Progenitor cell of endocrine pancreas (in vitro differentiated cells): Measurements from ENCODE around the gene RAB3GAP2. TPM values are rescaled to one million over a fixed set of nuclear protein-coding genes. Genes with fewer than 3 reads are reported as not detected.
"Not testable (repeated sequence)": the region's sequence is repeated elsewhere in the genome, so short reads cannot be mapped to it uniquely, and the experiment has no call there.

Experiments
- DNase-seq: peaks from one replicate; pipeline ENCODE4 v3.0.0; 2021; ENCODE audit warnings: low spot score; ENCODE audit not compliant: unreplicated experiment
- H3K27ac Mint-ChIP-seq: 2 replicates; pipeline ENCODE4 v1.8.0; 2021; ENCODE audit warnings: mild to moderate bottlenecking, moderate library complexity, mixed read lengths
- H3K27me3 Mint-ChIP-seq: 2 replicates; pipeline ENCODE4 v1.8.0; 2021; ENCODE audit warnings: mixed read lengths
- H3K36me3 Mint-ChIP-seq: 2 replicates; pipeline ENCODE4 v1.8.0; 2022; ENCODE audit warnings: mixed read lengths; ENCODE audit not compliant: insufficient read depth
- H3K4me1 Mint-ChIP-seq: 2 replicates; pipeline ENCODE4 v1.8.0; 2021; ENCODE audit warnings: low read depth, mixed read lengths
- H3K4me3 Mint-ChIP-seq: 2 replicates; pipeline ENCODE4 v1.8.0; 2021; ENCODE audit warnings: low read depth, mild to moderate bottlenecking, moderate library complexity, mixed read lengths
- H3K9me3 Mint-ChIP-seq: 2 replicates; pipeline ENCODE4 v1.8.0; 2021; ENCODE audit warnings: low read depth, mixed read lengths
- CTCF ChIP-seq: fragments of 200-600 bp; sonication (generic); IDR thresholded peaks from one replicate; pipeline ENCODE4 v1.5.0; 2021; ENCODE audit warnings: antibody characterized with exemption, mild to moderate bottlenecking; ENCODE audit not compliant: unreplicated experiment
- total RNA-seq: library from RNA; stranded (reverse); gene quantifications from 2 replicates; pipeline ENCODE4 v1.2.1, GENCODE V29; 2021

Gene RAB3GAP2
- total RNA-seq, 1 donor from 2014 or later: 47.9 TPM

- Mint-ChIP-seq H3K4me1 (no peaks in the 10 kb centered on the region), H3K9me3 (no peaks in the 10 kb centered on the region), H3K36me3 (no peaks in the 10 kb centered on the region), H3K4me3 (no peak overlapping the region), H3K27me3 (peaks cover 11% of the 10 kb centered on the region), H3K27ac (no peak overlapping the region)
- no peak for DNase-seq
- no peak for TF ChIP-seq CTCF
Observed at GRCh38 chr1:220317161-220317560, 44.9 kb upstream of the RAB3GAP2 start.

GRCh38 chr1:220316305-220316704 lies 44.1 kb upstream of the RAB3GAP2 start:
- no peaks in the 10 kb centered on the region for H3K36me3 Mint-ChIP-seq
- no peak overlapping the region for H3K4me3 Mint-ChIP-seq
- DNase-seq: no peak
- peaks cover 11% of the 10 kb centered on the region for H3K27me3 Mint-ChIP-seq
- H3K27ac Mint-ChIP-seq: no peak overlapping the region
- TF ChIP-seq CTCF: no peak
- H3K9me3 Mint-ChIP-seq: no peaks in the 10 kb centered on the region
- H3K4me1 Mint-ChIP-seq: no peaks in the 10 kb centered on the region

- no peaks in the 10 kb centered on the region for H3K9me3 Mint-ChIP-seq
- H3K4me3 Mint-ChIP-seq: no peak overlapping the region
- H3K36me3 Mint-ChIP-seq: no peaks in the 10 kb centered on the region
- no peak overlapping the region for H3K27ac Mint-ChIP-seq
- DNase-seq: no peak
- no peaks in the 10 kb centered on the region for H3K4me1 Mint-ChIP-seq
- H3K27me3 Mint-ChIP-seq: peaks cover 11% of the 10 kb centered on the region
- no peak for TF ChIP-seq CTCF
Observed at GRCh38 chr1:220315070-220315839, 43.0 kb upstream of the RAB3GAP2 start.

GRCh38 chr1:220313576-220313975 lies 41.3 kb upstream of the RAB3GAP2 start:
- Mint-ChIP-seq H3K4me1 (no peaks in the 10 kb centered on the region), H3K9me3 (no peaks in the 10 kb centered on the region), H3K27ac (no peak overlapping the region), H3K4me3 (no peak overlapping the region), H3K27me3 (peaks cover 11% of the 10 kb centered on the region), H3K36me3 (no peaks in the 10 kb centered on the region)
- no peak for TF ChIP-seq CTCF
- no peak for DNase-seq

- H3K27me3 Mint-ChIP-seq, H3K4me1 Mint-ChIP-seq, H3K27ac Mint-ChIP-seq, DNase-seq, H3K4me3 Mint-ChIP-seq, H3K9me3 Mint-ChIP-seq, H3K36me3 Mint-ChIP-seq: not testable (repeated sequence)
Observed at GRCh38 chr1:220310147-220310546, 37.9 kb upstream of the RAB3GAP2 start.

- no peak overlapping the region for H3K4me3 Mint-ChIP-seq
- no peak for TF ChIP-seq CTCF
Observed at GRCh38 chr1:220307607-220308006, 35.4 kb upstream of the RAB3GAP2 start.

More at GRCh38 chr1:220307607-220308006, 35.4 kb upstream of the RAB3GAP2 start:
- Mint-ChIP-seq H3K27me3 (peaks cover 4% of the 10 kb centered on the region), H3K27ac (no peak overlapping the region), H3K36me3 (no peaks in the 10 kb centered on the region), H3K4me1 (no peaks in the 10 kb centered on the region), H3K9me3 (peaks cover 6% of the 10 kb centered on the region)
- DNase-seq: no peak
